HCT116 (cell line): ENCODE results near the gene SECISBP2L. TPM values are rescaled to one million over a fixed set of nuclear protein-coding genes. Genes with fewer than 3 reads are reported as not detected.

Source experiments
- ATAC-seq: fragments of 200-7000 bp; cut with Tn5 transposase; 2 replicates; pipeline ENCODE4 v1.9.1; 2020; ENCODE audit warnings: mild to moderate bottlenecking, moderate library complexity
- BruUV-seq: library from RNA; stranded (reverse); fragments of 400-500 nt; replicated peaks from 2 replicates; lab custom pipeline; 2021; lab: Mats Ljungman, UMichigan
- CTCF ChIA-PET: fragments of 300-600 bp; sonication (Branson Sonifier 250); formaldehyde crosslinking; loops from one replicate; lab custom pipeline; 2021; ENCODE audit warnings: antibody characterized with exemption; lab: Charles Lee
- POLR2A ChIA-PET: fragments of 300-600, 350-600 bp; sonication (Branson Sonifier 250); formaldehyde crosslinking; loops from one replicate; lab custom pipeline; 2021; ENCODE audit warnings: antibody characterized with exemption; lab: Charles Lee
- RAD21 ChIA-PET, 2 experiments: fragments of 300-600 bp; sonication (Branson Sonifier 250); formaldehyde crosslinking; loops; one replicate each; lab custom pipeline; 2023; ENCODE audit warnings: low total read pairs in 2 of 2; ENCODE audit not compliant: uncharacterized antibody in 2 of 2, unreplicated experiment in 2 of 2, low non-redundant PET in 1 of 2; lab: Charles Lee
- DNase-seq: peaks from one replicate; pipeline ENCODE4 v3.0.0-alpha.2; 2010; ENCODE audit warnings: low read depth, low spot score
- H2AFZ ChIP-seq: fragments of 200-600 bp; shearing (Covaris generic), sonication (generic); 2 replicates; pipeline ENCODE4 v1.6.1; 2017; ENCODE audit warnings: low read depth, mixed run types, mixed read lengths, antibody characterized with exemption, low read length; ENCODE audit not compliant: poor library complexity, severe bottlenecking
- H3K27ac ChIP-seq: 2 replicates; pipeline ENCODE4 v1.5.1; 2012; ENCODE audit warnings: low read depth, low read length
- H3K27me3 ChIP-seq: fragments of 200-600 bp; sonication (generic); 2 replicates; pipeline ENCODE4 v1.6.1; 2016; ENCODE audit warnings: mixed run types, low read length, mixed read lengths; ENCODE audit not compliant: insufficient read depth
- H3K36me3 ChIP-seq, 2 experiments: fragments of 200-500 bp in 1 of 2; fragments of 200-600 bp in 1 of 2; sonication (Bioruptor generic) in 1 of 2; sonication (generic) in 1 of 2; 2 replicates each; pipeline versions ENCODE4 v1.5.1 to v1.6.1; 2014 to 2016; ENCODE audit warnings: low read length in 2 of 2, inconsistent platforms in 1 of 2, mixed read lengths in 1 of 2, mixed run types in 1 of 2; ENCODE audit not compliant: insufficient read depth in 2 of 2, control insufficient read depth in 1 of 2
- H3K4me1 ChIP-seq, 2 experiments: fragments of 200-600 bp in 1 of 2; sonication (generic) in 1 of 2; 2 replicates each; pipeline versions ENCODE4 v1.5.1 to v1.6.1; 2012 to 2017; ENCODE audit warnings: low read length in 2 of 2, inconsistent platforms in 1 of 2, mild to moderate bottlenecking in 1 of 2, mixed read lengths in 1 of 2, mixed run types in 1 of 2, moderate library complexity in 1 of 2; ENCODE audit not compliant: insufficient read depth in 2 of 2, control insufficient read depth in 1 of 2
- H3K4me2 ChIP-seq: fragments of 200-600 bp; sonication (generic); 2 replicates; pipeline ENCODE4 v1.6.1; 2017; ENCODE audit warnings: mixed run types, low read length, mixed read lengths
- H3K4me3 ChIP-seq, 2 experiments: fragments of 200-600 bp in 1 of 2; sonication (generic) in 1 of 2; replicated peaks in 1 of 2; 2 replicates each; pipeline ENCODE4 v1.5.1; 2011 to 2016; ENCODE audit warnings: low read length in 2 of 2, control low read depth in 1 of 2, low read depth in 1 of 2, mild to moderate bottlenecking in 1 of 2, mixed read lengths in 1 of 2, mixed run types in 1 of 2
- H3K79me2 ChIP-seq: fragments of 200-600 bp; sonication (generic); 2 replicates; pipeline ENCODE4 v1.6.1; 2017; ENCODE audit warnings: mild to moderate bottlenecking, mixed run types, low read length, moderate library complexity, mixed read lengths; ENCODE audit not compliant: insufficient read depth
- H3K9ac ChIP-seq: fragments of 200-600 bp; sonication (generic); 2 replicates; pipeline ENCODE4 v1.6.1; 2016; ENCODE audit warnings: low read length, mixed read lengths
- H3K9me2 ChIP-seq: fragments of 200-600 bp; sonication (generic), shearing (Covaris generic); 2 replicates; pipeline ENCODE4 v1.6.1; 2017; ENCODE audit warnings: mixed run types, mild to moderate bottlenecking, moderate library complexity; ENCODE audit not compliant: insufficient read depth
- H3K9me3 ChIP-seq, 2 experiments: fragments of 200-500 bp in 1 of 2; fragments of 200-600 bp in 1 of 2; sonication (Bioruptor generic) in 1 of 2; sonication (generic) in 1 of 2; 2 replicates each; pipeline ENCODE4 v1.6.1; 2014 to 2017; ENCODE audit warnings: low read length in 2 of 2, mixed read lengths in 2 of 2, inconsistent platforms in 1 of 2, low read depth in 1 of 2, mild to moderate bottlenecking in 1 of 2, mixed run types in 1 of 2, moderate library complexity in 1 of 2; ENCODE audit not compliant: control insufficient read depth in 1 of 2, insufficient read depth in 1 of 2
- H4K20me1 ChIP-seq: fragments of 200-600 bp; sonication (generic), shearing (Covaris generic); 2 replicates; pipeline ENCODE4 v1.6.1; 2017; ENCODE audit warnings: mixed run types, mild to moderate bottlenecking, moderate library complexity; ENCODE audit not compliant: insufficient read depth
- ATF3 ChIP-seq: IDR thresholded peaks from 2 replicates; pipeline ENCODE4 v1.6.1; 2012
- CTCF ChIP-seq, 3 experiments: fragments of 200-600 bp in 1 of 3; sonication (generic) in 1 of 3; IDR thresholded peaks in 2 of 3; conservative IDR thresholded peaks in 1 of 3; 2 replicates each; pipeline ENCODE4 v1.5.1; 2012 to 2017; ENCODE audit warnings: low read depth in 2 of 3, low read length in 2 of 3, antibody characterized with exemption in 1 of 3, borderline replicate concordance in 1 of 3, control low read depth in 1 of 3, mild to moderate bottlenecking in 1 of 3, mixed read lengths in 1 of 3, mixed run types in 1 of 3, moderate library complexity in 1 of 3; ENCODE audit not compliant: insufficient read depth in 1 of 3
- ELF1 ChIP-seq: IDR thresholded peaks from 2 replicates; pipeline ENCODE4 v1.6.1; 2012; ENCODE audit warnings: low read depth, borderline replicate concordance
- EZH2 ChIP-seq: fragments of 200-600 bp; sonication (generic); IDR thresholded peaks from 2 replicates; pipeline ENCODE4 v1.6.1; 2017; ENCODE audit warnings: antibody characterized with exemption, mixed run types
- MAX ChIP-seq: IDR thresholded peaks from 2 replicates; pipeline ENCODE4 v1.6.1; 2012
- POLR2AphosphoS5 ChIP-seq: IDR thresholded peaks from 2 replicates; pipeline ENCODE4 v1.6.1; 2011; ENCODE audit warnings: mild to moderate bottlenecking, low read depth, low read length, moderate library complexity
- TCF7L2 ChIP-seq: IDR thresholded peaks from 2 replicates; pipeline ENCODE4 v1.7.0; 2011; ENCODE audit warnings: borderline replicate concordance, inconsistent platforms; ENCODE audit not compliant: insufficient read depth, insufficient read length; ENCODE audit errors: extremely low read depth
- YY1 ChIP-seq: IDR thresholded peaks from 2 replicates; pipeline ENCODE4 v1.6.1; 2011; ENCODE audit warnings: low read length, low read depth, moderate library complexity, mild to moderate bottlenecking; ENCODE audit not compliant: insufficient replicate concordance; ENCODE audit errors: extremely low read depth
- intact Hi-C: fragments of 100-400 bp; cut with micrococcal nuclease; formaldehyde crosslinking; loops from 2 replicates; pipeline ENCODE4 v1.10.0; 2022
- total RNA-seq: library from RNA; stranded (reverse); gene quantifications from one replicate; pipeline ENCODE4 v1.2.1, GENCODE V29; 2021; ENCODE audit not compliant: unreplicated experiment

SECISBP2L gene
- total RNA-seq, 1 experiment from 2014 or later = 22.9 TPM

- TF ChIP-seq CTCF (IDR thresholded peaks at IDR 0.05 in 2 of 3, conservative IDR thresholded peaks at IDR 0.05 in 1 of 3; ENCODE audit: borderline replicate concordance in 1 of 3, insufficient read depth in 1 of 3, low read depth in 2 of 3, low read length in 2 of 3) (no peak), ATF3 (no peak), MAX (no peak), EZH2 (no peak), TCF7L2 (no peak)
- TF ChIP-seq, all 23 proteins: peak for 0
These were observed 30.4 kb downstream of the SECISBP2L start (continued) for GRCh38 chr15:49015896-49016295.

GRCh38 chr15:48999314-48999713, 46.9 kb downstream of the SECISBP2L start:
- POLR2A ChIA-PET = no interaction called here

More at GRCh38 chr15:48999314-48999713, 46.9 kb downstream of the SECISBP2L start:
- no peak overlapping the region for H3K9ac ChIP-seq
- DNase-seq (no peak), ATAC-seq (no peak)
- ChIA-PET CTCF (no interaction called here), RAD21 (no interaction called here)
- H3K27ac ChIP-seq = no peak overlapping the region
- TF ChIP-seq ELF1 = no peak
- TF ChIP-seq POLR2AphosphoS5 = no peak
- no peak for TF ChIP-seq YY1
- no peaks in the 10 kb centered on the region for H3K79me2 ChIP-seq
- H3K36me3 ChIP-seq = peaks cover 0 to 9% of the 10 kb centered on the region in 2 experiments; a peak in 2 of 4 replicates
- intact Hi-C loops = no loop called here
- H3K4me3 ChIP-seq = no peak overlapping the region
- BruUV-seq = no TSS peak
- no peaks in the 10 kb centered on the region for H3K9me3 ChIP-seq
- no peaks in the 10 kb centered on the region for H3K9me2 ChIP-seq
- H4K20me1 ChIP-seq = no peaks in the 10 kb centered on the region
- no peaks in the 10 kb centered on the region for H3K4me1 ChIP-seq
- H3K27me3 ChIP-seq = no peaks in the 10 kb centered on the region
- H2AFZ ChIP-seq = no peak overlapping the region
- no peak overlapping the region for H3K4me2 ChIP-seq
